ENCODE measurements around the gene SPNS3.

SPNS3 gene

GRCh38 chr17:4492721-4493561 is 59.2 kb downstream of the SPNS3 start:
- DNase-seq = no peak

- no peak for DNase-seq
Observed at GRCh38 chr17:4497101-4497824, 63.5 kb downstream of the SPNS3 start.

GRCh38 chr17:4498461-4499397 is 65.0 kb downstream of the SPNS3 start, which contains the start of gene SPNS2:
Gene SPNS2, plus strand, starts transcription at chr17:4498881. Its CDS starts 167 bp downstream, at chr17:4499048.
- DNase-seq = peak; percentile 63

GRCh38 chr17:4499431-4500190 is 65.9 kb downstream of the SPNS3 start:
- no peak for DNase-seq

- no peak for DNase-seq
Observed at GRCh38 chr17:4500191-4500571, 66.4 kb downstream of the SPNS3 start.

- no peak for DNase-seq
Observed at GRCh38 chr17:4501295-4501949, 67.7 kb downstream of the SPNS3 start.

GRCh38 chr17:4502466-4503154 is 68.9 kb downstream of the SPNS3 start:
- no peak for DNase-seq

- no peak for DNase-seq
Observed at GRCh38 chr17:4503283-4504025, 69.7 kb downstream of the SPNS3 start.

- DNase-seq = no peak
Observed at GRCh38 chr17:4504188-4504587, 70.4 kb downstream of the SPNS3 start.

GRCh38 chr17:4505187-4505586 is 71.4 kb downstream of the SPNS3 start:
- no peak for DNase-seq

GRCh38 chr17:4506175-4506813 is 72.6 kb downstream of the SPNS3 start:
- DNase-seq = no peak

GRCh38 chr17:4506892-4507291 is 73.2 kb downstream of the SPNS3 start:
- no peak for DNase-seq

GRCh38 chr17:4507361-4508111 is 73.8 kb downstream of the SPNS3 start:
- DNase-seq = no peak

- no peak for DNase-seq
Observed at GRCh38 chr17:4508207-4508606, 74.5 kb downstream of the SPNS3 start.

- no peak for DNase-seq
Observed at GRCh38 chr17:4509401-4509800, 75.7 kb downstream of the SPNS3 start.

GRCh38 chr17:4509923-4510617 is 76.3 kb downstream of the SPNS3 start:
- no peak for DNase-seq

GRCh38 chr17:4510618-4510941 is 76.8 kb downstream of the SPNS3 start:
- no peak for DNase-seq

- no peak for DNase-seq
Observed at GRCh38 chr17:4511199-4511932, 77.6 kb downstream of the SPNS3 start.
